K562 (cell line): ENCODE results near the gene NUAK2. TPM values are rescaled to one million over a fixed set of nuclear protein-coding genes. Genes with fewer than 3 reads are reported as not detected.

ENCODE experiments used
- ARID1B ChIP-seq: fragments of 450-650 bp; IDR thresholded peaks from 2 replicates; pipeline ENCODE4 v1.6.1; 2016; ENCODE audit warnings: antibody characterized with exemption, mild to moderate bottlenecking, inconsistent platforms
- C11orf30 ChIP-seq: fragments of 450-650 bp; IDR thresholded peaks from 2 replicates; pipeline ENCODE4 v1.6.1; 2016; ENCODE audit warnings: low read depth, mild to moderate bottlenecking
- CBX1 ChIP-seq: sonication (generic); IDR thresholded peaks from 2 replicates; pipeline ENCODE4 v1.6.1; 2016; ENCODE audit warnings: antibody characterized with exemption, low read depth, mild to moderate bottlenecking
- CREM ChIP-seq: IDR thresholded peaks from 2 replicates; pipeline ENCODE4 v1.6.1; 2014; ENCODE audit warnings: antibody characterized with exemption, low read depth
- CTBP1 ChIP-seq: fragments of 450-650 bp; IDR thresholded peaks from 2 replicates; pipeline ENCODE4 v1.6.1; 2016; ENCODE audit warnings: borderline replicate concordance
- ELF4 ChIP-seq: fragments of 450-650 bp; formaldehyde crosslinking; IDR thresholded peaks from 2 replicates; pipeline ENCODE4 v1.4.0; 2022; ENCODE audit warnings: missing genetic modification characterization
- ESRRB ChIP-seq: fragments of 250-450 bp; sonication (Bioruptor Pico); IDR thresholded peaks from 2 replicates; pipeline ENCODE4 v1.5.0; 2020; ENCODE audit warnings: mild to moderate bottlenecking, moderate library complexity, borderline replicate concordance
- FOXJ2 ChIP-seq: fragments of 200-800 bp; sonication (Bioruptor generic); IDR thresholded peaks from 2 replicates; pipeline ENCODE4 v1.6.1; 2016; ENCODE audit warnings: missing genetic modification characterization, missing compliant biosample characterization
- MTA2 ChIP-seq: fragments of 450-650 bp; IDR thresholded peaks from 2 replicates; pipeline ENCODE4 v1.6.1; 2016; ENCODE audit warnings: low read depth
- NCOA1 ChIP-seq: fragments of 450-650 bp; IDR thresholded peaks from 2 replicates; pipeline ENCODE4 v1.6.1; 2016; ENCODE audit warnings: low read depth
- RNF2 ChIP-seq: sonication (generic); IDR thresholded peaks from 2 replicates; pipeline ENCODE4 v1.6.1; 2016
- SIRT6 ChIP-seq: IDR thresholded peaks from one replicate; pipeline ENCODE4 v1.6.1; 2012; ENCODE audit warnings: low read depth, mild to moderate bottlenecking, control low read depth, inconsistent platforms, low read length, moderate library complexity
- SRSF1 ChIP-seq: fragments of 200-400 bp; formaldehyde crosslinking; IDR thresholded peaks from 2 replicates; pipeline ENCODE4 v1.6.1; 2017; ENCODE audit warnings: mild to moderate bottlenecking, low read depth, low read length, moderate library complexity
- ZNF551 ChIP-seq: fragments of 250-450 bp; sonication (Bioruptor Pico); IDR thresholded peaks from 2 replicates; pipeline ENCODE4 v1.5.0; 2021; ENCODE audit warnings: mild to moderate bottlenecking, moderate library complexity
- ZNF586 ChIP-seq: fragments of 450-650 bp; formaldehyde crosslinking; conservative IDR thresholded peaks from 2 replicates; pipeline ENCODE4 v1.4.0; 2020; ENCODE audit warnings: mild to moderate bottlenecking, moderate library complexity
- ZNF644 ChIP-seq: fragments of 200-800 bp; sonication (Bioruptor generic); IDR thresholded peaks from 2 replicates; pipeline ENCODE4 v1.6.1; 2016; ENCODE audit warnings: low read depth, missing genetic modification characterization, missing compliant biosample characterization
- ZNF77 ChIP-seq: fragments of 250-450 bp; sonication (Bioruptor Pico); IDR thresholded peaks from 2 replicates; pipeline ENCODE4 v1.5.0; 2020
- ZNF79 ChIP-seq: fragments of 250-450 bp; sonication (Bioruptor Pico); IDR thresholded peaks from 2 replicates; pipeline ENCODE4 v1.4.0; 2020; ENCODE audit warnings: low read depth, mild to moderate bottlenecking, moderate library complexity
- polyA plus RNA-seq, 8 experiments: library from polyadenylated mRNA; depleted of rRNA in 4 of 8; stranded (reverse) in 5 of 8; unstranded in 3 of 8; fragments of >200 nt; fragmentation: Nextera tagmentation in 2 of 8; fragmentation: Illumina TruSeq in 1 of 8; extraction: Ambion mirVana in 2 of 8; extraction: Trizol in 1 of 8; gene quantifications; 2 replicates each; pipeline versions ENCODE4 v1.2.1 to v1.2.3, GENCODE V29; 2011 to 2014; ENCODE audit warnings: inconsistent platforms in 1 of 8, missing spikeins in 1 of 8
- total RNA-seq, 7 experiments: library from RNA; depleted of rRNA in 6 of 7; stranded (reverse); fragments of >200 nt in 6 of 7; fragmentation: Illumina TruSeq in 2 of 7; extraction: Trizol in 2 of 7; gene quantifications; 2 replicates each; pipeline versions ENCODE4 v1.2.1 to v1.2.3, GENCODE V29; 2011 to 2021; ENCODE audit warnings: low replicate concordance in 1 of 7
- TF ChIP-seq, protein P1 (sequence below): fragments of 250-450 bp; sonication (Bioruptor Pico); IDR thresholded peaks from 2 replicates; pipeline ENCODE4 v1.5.0; 2020; ENCODE audit warnings: mild to moderate bottlenecking
- TF ChIP-seq, protein P2 (sequence below): fragments of 250-450 bp; sonication (Bioruptor Pico); IDR thresholded peaks from 2 replicates; pipeline ENCODE4 v1.8.0; 2021; ENCODE audit warnings: moderate library complexity, mild to moderate bottlenecking, inconsistent platforms
- TF ChIP-seq, protein P3 (sequence below): IDR thresholded peaks from 2 replicates; pipeline ENCODE4 v1.6.1; 2012; ENCODE audit warnings: low read depth, low read length, improper control_type of control experiment, borderline replicate concordance
- TF ChIP-seq, protein P4 (sequence below): conservative IDR thresholded peaks from 2 replicates; pipeline ENCODE4 v1.6.1; 2011; ENCODE audit warnings: low read depth, mild to moderate bottlenecking, low read length; ENCODE audit not compliant: control insufficient read depth
- TF ChIP-seq, protein P5 (sequence below): sonication (generic); formaldehyde crosslinking; IDR thresholded peaks from 2 replicates; pipeline ENCODE4 v1.8.1; 2023; ENCODE audit warnings: mild to moderate bottlenecking, missing genetic modification reagents, moderate library complexity

NUAK2 gene
- total and polyA plus RNA-seq, 9 of the 15 experiments (the other 6 are each of a cell fraction or from before 2014, with no cell fraction given) = 0.04 to 0.44 (median 0.14) TPM

DNA sequence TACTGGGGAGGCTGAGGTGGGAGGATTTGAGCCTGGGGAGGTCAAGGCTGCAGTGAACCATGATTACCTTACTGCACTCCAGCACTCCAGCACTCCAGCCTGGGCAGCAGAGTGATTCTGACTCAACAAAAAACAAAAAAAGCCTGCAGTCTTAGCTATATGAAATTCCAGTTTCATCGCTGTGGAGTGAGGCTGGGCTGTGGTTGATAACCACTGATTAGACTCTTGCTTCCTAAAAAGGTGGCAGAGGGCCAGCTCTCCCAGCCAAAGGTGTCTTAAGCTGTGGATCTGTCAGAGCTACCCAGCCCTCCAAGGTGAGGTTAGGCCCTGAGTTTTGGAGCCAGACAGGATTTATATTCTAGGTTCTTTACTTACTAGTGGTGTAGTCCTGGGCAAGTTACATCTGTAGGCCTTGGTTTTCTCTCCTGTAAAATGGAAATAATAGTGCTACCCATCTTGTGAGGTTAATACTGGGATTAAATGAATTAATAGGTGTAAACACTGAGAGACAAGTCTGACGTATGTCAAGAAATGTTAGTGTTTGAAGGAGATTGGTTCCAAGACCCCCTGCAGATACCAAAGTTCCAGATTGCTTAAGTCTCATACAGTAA lies 57.9 kb downstream of the NUAK2 start (continued):
- TF ChIP-seq ZNF644 (tag) = no peak
- TF ChIP-seq NCOA1 = no peak
- TF ChIP-seq C11orf30 = peak; percentile 83
- TF ChIP-seq, protein P1, sequence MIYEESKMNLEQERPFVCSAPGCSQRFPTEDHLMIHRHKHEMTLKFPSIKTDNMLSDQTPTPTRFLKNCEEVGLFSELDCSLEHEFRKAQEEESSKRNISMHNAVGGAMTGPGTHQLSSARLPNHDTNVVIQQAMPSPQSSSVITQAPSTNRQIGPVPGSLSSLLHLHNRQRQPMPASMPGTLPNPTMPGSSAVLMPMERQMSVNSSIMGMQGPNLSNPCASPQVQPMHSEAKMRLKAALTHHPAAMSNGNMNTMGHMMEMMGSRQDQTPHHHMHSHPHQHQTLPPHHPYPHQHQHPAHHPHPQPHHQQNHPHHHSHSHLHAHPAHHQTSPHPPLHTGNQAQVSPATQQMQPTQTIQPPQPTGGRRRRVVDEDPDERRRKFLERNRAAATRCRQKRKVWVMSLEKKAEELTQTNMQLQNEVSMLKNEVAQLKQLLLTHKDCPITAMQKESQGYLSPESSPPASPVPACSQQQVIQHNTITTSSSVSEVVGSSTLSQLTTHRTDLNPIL (CRISPR knock-in tag) = 0 out of 2 replicates have a peak, but pooled peaks have one; percentile 24
- peak; percentile 52; the same call in 1 of the 2 replicates for TF ChIP-seq CBX1
- no peak for TF ChIP-seq ZNF586
- no peak for TF ChIP-seq ESRRB (CRISPR knock-in tag)
- no peak for TF ChIP-seq ZNF77 (CRISPR knock-in tag)
- TF ChIP-seq, protein P2, sequence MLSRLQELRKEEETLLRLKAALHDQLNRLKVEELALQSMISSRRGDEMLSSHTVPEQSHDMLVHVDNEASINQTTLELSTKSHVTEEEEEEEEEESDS (CRISPR knock-in tag) = no peak
- no peak for TF ChIP-seq ZNF551
- TF ChIP-seq, protein P3, sequence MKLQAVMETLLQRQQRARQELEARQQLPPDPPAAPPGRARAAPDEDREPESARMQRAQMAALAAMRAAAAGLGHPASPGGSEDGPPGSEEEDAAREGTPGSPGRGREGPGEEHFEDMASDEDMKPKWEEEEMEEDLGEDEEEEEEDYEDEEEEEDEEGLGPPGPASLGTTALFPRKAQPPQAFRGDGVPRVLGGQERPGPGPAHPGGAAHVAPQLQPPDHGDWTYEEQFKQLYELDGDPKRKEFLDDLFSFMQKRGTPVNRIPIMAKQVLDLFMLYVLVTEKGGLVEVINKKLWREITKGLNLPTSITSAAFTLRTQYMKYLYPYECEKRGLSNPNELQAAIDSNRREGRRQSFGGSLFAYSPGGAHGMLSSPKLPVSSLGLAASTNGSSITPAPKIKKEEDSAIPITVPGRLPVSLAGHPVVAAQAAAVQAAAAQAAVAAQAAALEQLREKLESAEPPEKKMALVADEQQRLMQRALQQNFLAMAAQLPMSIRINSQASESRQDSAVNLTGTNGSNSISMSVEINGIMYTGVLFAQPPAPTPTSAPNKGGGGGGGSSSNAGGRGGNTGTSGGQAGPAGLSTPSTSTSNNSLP = peak; percentile 47; the same call in 1 of the 2 replicates
- no peak for TF ChIP-seq SIRT6
- TF ChIP-seq ZNF79 (CRISPR knock-in tag) = no peak
- no peak for TF ChIP-seq FOXJ2
- no peak for TF ChIP-seq SRSF1
- TF ChIP-seq, protein P4, sequence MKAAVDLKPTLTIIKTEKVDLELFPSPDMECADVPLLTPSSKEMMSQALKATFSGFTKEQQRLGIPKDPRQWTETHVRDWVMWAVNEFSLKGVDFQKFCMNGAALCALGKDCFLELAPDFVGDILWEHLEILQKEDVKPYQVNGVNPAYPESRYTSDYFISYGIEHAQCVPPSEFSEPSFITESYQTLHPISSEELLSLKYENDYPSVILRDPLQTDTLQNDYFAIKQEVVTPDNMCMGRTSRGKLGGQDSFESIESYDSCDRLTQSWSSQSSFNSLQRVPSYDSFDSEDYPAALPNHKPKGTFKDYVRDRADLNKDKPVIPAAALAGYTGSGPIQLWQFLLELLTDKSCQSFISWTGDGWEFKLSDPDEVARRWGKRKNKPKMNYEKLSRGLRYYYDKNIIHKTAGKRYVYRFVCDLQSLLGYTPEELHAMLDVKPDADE = no peak
- peak; percentile 83 for TF ChIP-seq ARID1B
- TF ChIP-seq ELF4 (CRISPR knock-in tag) = no peak
- TF ChIP-seq CREM = no peak
- TF ChIP-seq MTA2 = 0 out of 2 replicates have a peak, but pooled peaks have one; percentile 12
- peak; percentile 75; the same call in 1 of the 2 replicates for TF ChIP-seq CTBP1
- no peak for TF ChIP-seq RNF2
- TF ChIP-seq, protein P5, sequence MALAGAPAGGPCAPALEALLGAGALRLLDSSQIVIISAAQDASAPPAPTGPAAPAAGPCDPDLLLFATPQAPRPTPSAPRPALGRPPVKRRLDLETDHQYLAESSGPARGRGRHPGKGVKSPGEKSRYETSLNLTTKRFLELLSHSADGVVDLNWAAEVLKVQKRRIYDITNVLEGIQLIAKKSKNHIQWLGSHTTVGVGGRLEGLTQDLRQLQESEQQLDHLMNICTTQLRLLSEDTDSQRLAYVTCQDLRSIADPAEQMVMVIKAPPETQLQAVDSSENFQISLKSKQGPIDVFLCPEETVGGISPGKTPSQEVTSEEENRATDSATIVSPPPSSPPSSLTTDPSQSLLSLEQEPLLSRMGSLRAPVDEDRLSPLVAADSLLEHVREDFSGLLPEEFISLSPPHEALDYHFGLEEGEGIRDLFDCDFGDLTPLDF (CRISPR knock-in tag) = no peak
